GM12878 (cell line): ENCODE data around the gene IGHMBP2. TPM values are rescaled to one million over a fixed set of nuclear protein-coding genes. Genes with fewer than 3 reads are reported as not detected.

Experiments
- ATAC-seq: fragments of 200-7000 bp; cut with Tn5 transposase; 3 replicates; pipeline ENCODE4 v1.9.1; 2020; ENCODE audit warnings: mild to moderate bottlenecking, moderate library complexity
- BruUV-seq: library from RNA; stranded (reverse); fragments of 400-500 nt; replicated peaks from 2 replicates; lab custom pipeline; 2021; lab: Mats Ljungman, UMichigan
- CTCF ChIA-PET: fragments of 300-600 bp; sonication (Branson Sonifier 250); formaldehyde crosslinking; extraction: SDS; loops from one replicate; lab custom pipeline; 2021; ENCODE audit warnings: inconsistent platforms; lab: Yijun Ruan, JAX
- POLR2A ChIA-PET: fragments of 350-600 bp; formaldehyde crosslinking; extraction: SDS; loops from one replicate; lab custom pipeline; 2021; ENCODE audit warnings: inconsistent platforms; lab: Charles Lee
- RAD21 ChIA-PET: fragments of 300-600 bp; sonication (Branson Sonifier 250); formaldehyde crosslinking; loops from one replicate; lab custom pipeline; 2023; ENCODE audit warnings: antibody characterized with exemption; ENCODE audit not compliant: unreplicated experiment; lab: Charles Lee
- SMC1A ChIA-PET: fragments of 300-600 bp; sonication (Branson Sonifier 250); formaldehyde crosslinking; loops from one replicate; lab custom pipeline; 2023; ENCODE audit not compliant: unreplicated experiment, uncharacterized antibody; lab: Charles Lee
- DNase-seq: peaks from one replicate; pipeline ENCODE4 v3.0.0-alpha.2; 2011; ENCODE audit warnings: low read depth, low spot score
- FAIRE-seq: peaks from 3 replicates; lab custom pipeline; 2011; peaks lifted over from hg19 to GRCh38; lab: Jason Lieb, UNC
- H2AFZ ChIP-seq: 2 replicates; pipeline ENCODE4 v1.6.0; 2011; ENCODE audit warnings: low read depth, low read length, control low read depth; ENCODE audit not compliant: control insufficient read depth
- H3K27ac ChIP-seq: 2 replicates; pipeline ENCODE4 v1.5.1; 2011; ENCODE audit warnings: control low read depth; ENCODE audit not compliant: control insufficient read depth, insufficient read depth
- H3K27me3 ChIP-seq, 2 experiments: replicated peaks in 1 of 2; 2 replicates each; pipeline versions ENCODE4 v1.6.0 to v1.6.1; 2011; ENCODE audit warnings: low read length in 1 of 2; ENCODE audit not compliant: control insufficient read depth in 2 of 2, insufficient read depth in 2 of 2
- H3K36me3 ChIP-seq, 2 experiments: 2 replicates each; pipeline ENCODE4 v1.5.1; 2011; ENCODE audit warnings: low read length in 1 of 2; ENCODE audit not compliant: control insufficient read depth in 2 of 2, insufficient read depth in 2 of 2
- H3K4me1 ChIP-seq: 2 replicates; pipeline ENCODE4 v1.6.1; 2011; ENCODE audit warnings: mild to moderate bottlenecking, low read length, moderate library complexity, mixed read lengths; ENCODE audit not compliant: control insufficient read depth, insufficient read depth
- H3K4me2 ChIP-seq: 2 replicates; pipeline ENCODE4 v1.6.0; 2011; ENCODE audit warnings: control low read depth; ENCODE audit not compliant: control insufficient read depth, insufficient read depth
- H3K4me3 ChIP-seq: fragments of 200-600 bp; sonication (generic); 2 replicates; pipeline ENCODE4 v1.5.1; 2016
- H3K79me2 ChIP-seq: 2 replicates; pipeline ENCODE4 v1.6.0; 2011; ENCODE audit warnings: low read length; ENCODE audit not compliant: control insufficient read depth, insufficient read depth
- H3K9ac ChIP-seq: 2 replicates; pipeline ENCODE4 v1.8.0; 2011; ENCODE audit warnings: low read length, control low read depth, mixed read lengths; ENCODE audit not compliant: control insufficient read depth, insufficient read depth
- H3K9me3 ChIP-seq: replicated peaks from 3 replicates; pipeline ENCODE4 v1.5.1; 2011; ENCODE audit warnings: mild to moderate bottlenecking, low read length; ENCODE audit not compliant: control insufficient read depth, insufficient read depth
- H4K20me1 ChIP-seq: 2 replicates; pipeline ENCODE4 v1.6.0; 2011; ENCODE audit not compliant: control insufficient read depth, insufficient read depth
- ATF2 ChIP-seq: IDR thresholded peaks from 2 replicates; pipeline ENCODE4 v1.6.1; 2012; ENCODE audit warnings: low read length, inconsistent platforms
- BRCA1 ChIP-seq: IDR thresholded peaks from 2 replicates; pipeline ENCODE4 v1.6.1; 2011; ENCODE audit warnings: low read depth, low read length, improper control_type of control experiment
- DPF2 ChIP-seq: fragments of 450-650 bp; IDR thresholded peaks from 2 replicates; pipeline ENCODE4 v1.6.1; 2017; ENCODE audit warnings: mild to moderate bottlenecking
- ESRRA ChIP-seq: IDR thresholded peaks from 2 replicates; pipeline ENCODE4 v1.6.1; 2012; ENCODE audit warnings: mild to moderate bottlenecking, low read length, improper control_type of control experiment
- GABPA ChIP-seq: IDR thresholded peaks from 2 replicates; pipeline ENCODE4 v1.6.1; 2014; ENCODE audit warnings: antibody characterized with exemption, low read depth, mild to moderate bottlenecking, inconsistent platforms
- NFYA ChIP-seq: IDR thresholded peaks from 2 replicates; pipeline ENCODE4 v1.6.1; 2011; ENCODE audit warnings: low read depth, mild to moderate bottlenecking, low read length, improper control_type of control experiment, borderline replicate concordance
- RBBP5 ChIP-seq: fragments of 200-600 bp; sonication (generic); conservative IDR thresholded peaks from 2 replicates; pipeline ENCODE4 v1.6.1; 2016
- TARDBP ChIP-seq: IDR thresholded peaks from 2 replicates; pipeline ENCODE4 v1.6.1; 2016; ENCODE audit warnings: borderline replicate concordance
- TCF7 ChIP-seq: IDR thresholded peaks from 2 replicates; pipeline ENCODE4 v1.6.1; 2014; ENCODE audit warnings: antibody characterized with exemption, borderline replicate concordance
- ZNF207 ChIP-seq: fragments of 450-650 bp; IDR thresholded peaks from 2 replicates; pipeline ENCODE4 v1.6.1; 2014; ENCODE audit warnings: antibody characterized with exemption, mild to moderate bottlenecking, borderline replicate concordance
- ZNF217 ChIP-seq: fragments of 450-650 bp; IDR thresholded peaks from 2 replicates; pipeline ENCODE4 v1.6.1; 2017; ENCODE audit warnings: antibody characterized with exemption, mild to moderate bottlenecking
- ZSCAN29 ChIP-seq: fragments of 450-650 bp; IDR thresholded peaks from 2 replicates; pipeline ENCODE4 v1.6.1; 2017; ENCODE audit warnings: mild to moderate bottlenecking, moderate library complexity
- WGBS: methylation state at CpG from one replicate; pipeline ENCODE4 v1.1.6; 2016; ENCODE audit warnings: low lambda C conversion rate; ENCODE audit not compliant: insufficient replicate concordance, insufficient coverage; ENCODE audit errors: missing lambda C conversion rate; 5-methylcytosine and 5-hydroxymethylcytosine counted together
- in situ Hi-C: fragments of 300-500 bp; cut with MboI; formaldehyde crosslinking; loops from 9 replicates; pipeline ENCODE4 v1.14.3; 2018; ENCODE audit warnings: mixed read lengths
- intact Hi-C: fragments of 100-400 bp; cut with micrococcal nuclease; formaldehyde crosslinking; loops from one replicate; pipeline ENCODE4 v1.14.2; 2022; ENCODE audit not compliant: unreplicated experiment
- polyA plus RNA-seq, 11 experiments: library from polyadenylated mRNA; depleted of rRNA in 4 of 11; unstranded in 6 of 11; stranded (reverse) in 5 of 11; fragments of >200 nt; fragmentation: Nextera tagmentation in 4 of 11; fragmentation: Illumina TruSeq in 1 of 11; extraction: Ambion mirVana in 4 of 11; extraction: Trizol in 1 of 11; gene quantifications; 1 replicate in 1 of 11; 2 replicates in 10 of 11; pipeline versions ENCODE4 v1.2.1 to v1.2.3, GENCODE V29; 2011 to 2016; ENCODE audit warnings: inconsistent platforms in 2 of 11, missing spikeins in 2 of 11, low read depth in 1 of 11
- total RNA-seq, 4 experiments: library from RNA; depleted of rRNA in 3 of 4; stranded (reverse); fragments of >200 nt in 3 of 4; fragmentation: Illumina TruSeq in 1 of 4; extraction: Trizol in 1 of 4; gene quantifications; 2 replicates each; pipeline versions ENCODE4 v1.2.1 to v1.2.3, GENCODE V29; 2013 to 2021

IGHMBP2 gene
- total and polyA plus RNA-seq, 10 of the 15 experiments (the other 5 are each of a cell fraction or from before 2014, with no cell fraction given), result 1.4 to 20.1 (median 11.2) TPM

GRCh38 chr11:68911731-68912130, 8.0 kb downstream of the IGHMBP2 start:
- POLR2A ChIA-PET, result no interaction called here
- CTCF ChIA-PET, result no interaction called here
- no peaks in the 10 kb centered on the region for H3K27me3 ChIP-seq
- no TSS peak for BruUV-seq
- WGBS, result 98% methylated on average over 16 of the region's 16 CpGs
- no peak for DNase-seq
- in situ Hi-C loops (no loop called here), intact Hi-C loops (no loop called here)
- RAD21 ChIA-PET, result no interaction called here
- no peak for ATAC-seq
- H3K9ac ChIP-seq, result no peak overlapping the region
- no peaks in the 10 kb centered on the region; the same call in 1 of the 2 replicates for H3K79me2 ChIP-seq
- H3K4me2 ChIP-seq, result no peak overlapping the region
- no peaks in the 10 kb centered on the region for H4K20me1 ChIP-seq
- no peaks in the 10 kb centered on the region for H3K4me1 ChIP-seq
- SMC1A ChIA-PET, result no interaction called here
- H3K4me3 ChIP-seq, result no peak overlapping the region
- TF ChIP-seq TARDBP (no peak), ZSCAN29 (no peak), TCF7 (no peak), DPF2 (no peak), RBBP5 (no peak), ZNF217 (no peak), ATF2 (no peak), BRCA1 (no peak), GABPA (no peak), NFYA (no peak), ESRRA (no peak), ZNF207 (no peak)
- H3K9me3 ChIP-seq, result no peaks in the 10 kb centered on the region
- FAIRE-seq, result no peak
- H3K27ac ChIP-seq, result no peak overlapping the region
- H3K36me3 ChIP-seq, result peaks cover 4 to 15% of the 10 kb centered on the region in 2 experiments
- no peak overlapping the region for H2AFZ ChIP-seq
